ENCODE data around the gene CALHM5.

- TF ChIP-seq CTCF (conservative IDR thresholded peaks at IDR 0.05 in 1 of 2, IDR thresholded peaks at IDR 0.05 in 1 of 2; ENCODE audit: extremely low read depth in 1 of 2, insufficient read depth in 1 of 2, low read depth in 1 of 2, low read length in 2 of 2) (no peak), EZH2 (IDR thresholded peaks at IDR 0.05; ENCODE audit: borderline replicate concordance, low read length) (no peak)
These were observed 38.7 kb upstream of the CALHM5 start for GRCh38 chr6:116472706-116473105.

Measured in mammary epithelial cell (primary cell).